WERI-Rb-1 (cell line): ENCODE results near the gene XRCC1.

Experiments used
- DNase-seq: peaks from one replicate; pipeline ENCODE4 v3.0.0-alpha.2; 2020
- H3K27ac ChIP-seq: fragments of 250-450 bp; sonication (Bioruptor Pico); 2 replicates; pipeline ENCODE4 v1.5.1; 2020; ENCODE audit warnings: mild to moderate bottlenecking, moderate library complexity
- H3K27me3 ChIP-seq: fragments of 250-450 bp; sonication (Bioruptor Pico); 2 replicates; pipeline ENCODE4 v1.5.1; 2021; ENCODE audit warnings: mild to moderate bottlenecking, low read depth, moderate library complexity; ENCODE audit not compliant: insufficient read depth, severe bottlenecking
- H3K36me3 ChIP-seq: fragments of 250-450 bp; sonication (Bioruptor Pico); 2 replicates; pipeline ENCODE4 v1.5.1; 2020; ENCODE audit warnings: mild to moderate bottlenecking, moderate library complexity
- H3K4me3 ChIP-seq: 2 replicates; pipeline ENCODE4 v1.5.1; 2011; ENCODE audit warnings: low read depth, mild to moderate bottlenecking, control low read depth, low read length
- H3K9me3 ChIP-seq: fragments of 250-450 bp; sonication (Bioruptor Pico); 2 replicates; pipeline ENCODE4 v1.5.1; 2021; ENCODE audit warnings: mild to moderate bottlenecking, moderate library complexity; ENCODE audit not compliant: severe bottlenecking
- TF ChIP-seq, protein P1 (sequence below): IDR thresholded peaks from 2 replicates; pipeline ENCODE4 v1.5.1; 2011; ENCODE audit warnings: low read depth, mild to moderate bottlenecking, control low read depth, inconsistent platforms, low read length

XRCC1 gene

DNA sequence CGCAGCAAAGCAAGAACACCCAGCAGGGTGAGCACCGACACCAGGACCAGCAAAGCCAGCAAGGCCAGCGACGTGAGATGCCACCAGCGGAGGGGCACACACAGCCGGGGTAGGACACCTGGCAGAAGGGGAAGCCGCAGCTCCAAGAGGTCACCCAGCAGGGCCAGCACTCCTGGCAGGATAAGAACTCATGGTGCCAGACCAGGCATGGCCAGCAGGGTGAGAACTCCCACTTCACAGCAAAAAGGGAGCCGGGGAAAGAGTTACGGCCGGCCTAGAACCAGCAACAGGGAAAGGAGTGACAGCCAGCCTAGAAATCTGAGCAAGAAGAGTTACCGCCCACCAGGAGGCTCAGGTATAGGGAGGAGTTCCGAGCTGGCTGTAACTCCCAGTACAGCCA is 37.0 kb upstream of the XRCC1 start:
- H3K27ac ChIP-seq: no peak overlapping the region
- no peaks in the 10 kb centered on the region for H3K27me3 ChIP-seq
- H3K36me3 ChIP-seq: peaks cover 42% of the 10 kb centered on the region
- no peaks in the 10 kb centered on the region for H3K9me3 ChIP-seq
- TF ChIP-seq, protein P1, sequence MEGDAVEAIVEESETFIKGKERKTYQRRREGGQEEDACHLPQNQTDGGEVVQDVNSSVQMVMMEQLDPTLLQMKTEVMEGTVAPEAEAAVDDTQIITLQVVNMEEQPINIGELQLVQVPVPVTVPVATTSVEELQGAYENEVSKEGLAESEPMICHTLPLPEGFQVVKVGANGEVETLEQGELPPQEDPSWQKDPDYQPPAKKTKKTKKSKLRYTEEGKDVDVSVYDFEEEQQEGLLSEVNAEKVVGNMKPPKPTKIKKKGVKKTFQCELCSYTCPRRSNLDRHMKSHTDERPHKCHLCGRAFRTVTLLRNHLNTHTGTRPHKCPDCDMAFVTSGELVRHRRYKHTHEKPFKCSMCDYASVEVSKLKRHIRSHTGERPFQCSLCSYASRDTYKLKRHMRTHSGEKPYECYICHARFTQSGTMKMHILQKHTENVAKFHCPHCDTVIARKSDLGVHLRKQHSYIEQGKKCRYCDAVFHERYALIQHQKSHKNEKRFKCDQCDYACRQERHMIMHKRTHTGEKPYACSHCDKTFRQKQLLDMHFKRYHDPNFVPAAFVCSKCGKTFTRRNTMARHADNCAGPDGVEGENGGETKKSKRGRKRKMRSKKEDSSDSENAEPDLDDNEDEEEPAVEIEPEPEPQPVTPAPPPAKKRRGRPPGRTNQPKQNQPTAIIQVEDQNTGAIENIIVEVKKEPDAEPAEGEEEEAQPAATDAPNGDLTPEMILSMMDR: no peak
- H3K4me3 ChIP-seq: no peak overlapping the region
- no peak for DNase-seq

DNA sequence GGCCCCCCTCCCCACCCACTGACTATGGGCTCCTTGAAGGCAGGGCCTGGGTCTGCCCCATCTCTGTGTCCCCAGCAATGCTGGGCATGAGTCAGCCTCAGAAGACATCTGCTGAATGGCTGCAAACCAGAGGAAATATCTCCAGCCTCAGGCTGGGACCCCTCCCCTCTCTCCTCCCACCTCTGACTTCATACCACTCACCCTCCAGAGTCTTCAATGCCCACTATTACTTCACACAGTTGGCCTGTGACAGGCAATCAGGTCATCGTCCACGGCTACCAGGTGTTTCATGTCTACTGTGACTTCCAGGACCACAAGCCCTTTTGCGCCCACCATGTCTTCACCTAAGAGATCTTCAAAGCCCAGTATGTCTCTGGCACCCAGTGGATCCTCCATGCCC is 36.5 kb upstream of the XRCC1 start, which contains the start of gene SRRM5:
TSS of gene SRRM5 (plus strand) at position 301 of the 400 bp plus-strand sequence. CDS start at position 335, 34 bp downstream.
- Histone ChIP-seq H3K4me3 (no peak within 1 kb of the TSS), H3K27me3 (no peaks in the 10 kb centered on the region), H3K9me3 (no peaks in the 10 kb centered on the region), H3K36me3 (peaks cover 47% of the 10 kb centered on the region), H3K27ac (no peak within 1 kb of the TSS)
- DNase-seq: no peak
- TF ChIP-seq, protein P1: no peak

DNA sequence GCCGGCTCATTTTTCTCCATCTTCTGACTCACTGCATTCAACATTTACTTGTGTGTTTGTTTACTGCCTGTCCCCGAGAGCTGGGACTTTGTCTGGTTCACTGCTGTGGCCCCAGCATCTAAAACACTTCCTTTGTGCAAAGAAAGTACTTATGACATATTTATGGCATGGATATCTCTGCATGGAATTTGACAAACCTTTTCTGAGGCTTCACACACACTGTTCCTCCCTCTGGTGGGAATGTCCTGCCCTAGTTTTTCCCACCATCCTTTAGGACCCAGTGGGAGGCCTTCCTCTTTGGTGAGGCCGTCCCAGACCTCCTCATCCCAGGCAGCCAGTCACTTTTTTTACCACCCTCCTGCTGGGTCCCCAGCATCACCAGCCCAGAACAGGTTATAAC is 35.2 kb upstream of the XRCC1 start:
- Histone ChIP-seq H3K36me3 (peaks cover 53% of the 10 kb centered on the region), H3K27ac (no peak overlapping the region)

DNA sequence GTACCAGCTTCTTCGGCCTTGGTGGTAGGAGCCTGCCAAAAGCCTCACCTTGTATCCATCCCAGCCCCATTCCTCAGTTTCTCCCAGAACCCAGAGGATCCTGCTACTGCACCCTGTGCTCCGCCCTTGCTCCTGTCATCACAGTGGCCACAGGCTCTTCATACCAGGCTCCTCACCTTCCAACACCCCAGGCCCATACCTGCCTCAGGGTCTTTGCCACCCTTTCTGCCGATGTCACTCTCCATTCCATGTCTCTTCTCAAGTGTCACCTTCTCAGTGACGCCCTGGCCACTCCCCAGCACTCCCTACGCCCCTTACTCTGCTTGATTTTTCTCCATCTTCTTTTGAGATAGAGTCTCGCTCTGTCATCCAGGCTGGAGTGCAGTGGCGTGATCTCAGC is 34.5 kb upstream of the XRCC1 start:
- Histone ChIP-seq H3K9me3 (no peaks in the 10 kb centered on the region), H3K4me3 (no peak overlapping the region), H3K27me3 (no peaks in the 10 kb centered on the region), H3K27ac (no peak overlapping the region), H3K36me3 (peaks cover 53% of the 10 kb centered on the region)
- no peak for DNase-seq
- TF ChIP-seq, protein P1: no peak

More for the DNA sequence above, 35.2 kb upstream of the XRCC1 start:
- no peaks in the 10 kb centered on the region for H3K27me3 ChIP-seq
- H3K9me3 ChIP-seq: no peaks in the 10 kb centered on the region
- TF ChIP-seq, protein P1: no peak
- no peak for DNase-seq
- H3K4me3 ChIP-seq: no peak overlapping the region

DNA sequence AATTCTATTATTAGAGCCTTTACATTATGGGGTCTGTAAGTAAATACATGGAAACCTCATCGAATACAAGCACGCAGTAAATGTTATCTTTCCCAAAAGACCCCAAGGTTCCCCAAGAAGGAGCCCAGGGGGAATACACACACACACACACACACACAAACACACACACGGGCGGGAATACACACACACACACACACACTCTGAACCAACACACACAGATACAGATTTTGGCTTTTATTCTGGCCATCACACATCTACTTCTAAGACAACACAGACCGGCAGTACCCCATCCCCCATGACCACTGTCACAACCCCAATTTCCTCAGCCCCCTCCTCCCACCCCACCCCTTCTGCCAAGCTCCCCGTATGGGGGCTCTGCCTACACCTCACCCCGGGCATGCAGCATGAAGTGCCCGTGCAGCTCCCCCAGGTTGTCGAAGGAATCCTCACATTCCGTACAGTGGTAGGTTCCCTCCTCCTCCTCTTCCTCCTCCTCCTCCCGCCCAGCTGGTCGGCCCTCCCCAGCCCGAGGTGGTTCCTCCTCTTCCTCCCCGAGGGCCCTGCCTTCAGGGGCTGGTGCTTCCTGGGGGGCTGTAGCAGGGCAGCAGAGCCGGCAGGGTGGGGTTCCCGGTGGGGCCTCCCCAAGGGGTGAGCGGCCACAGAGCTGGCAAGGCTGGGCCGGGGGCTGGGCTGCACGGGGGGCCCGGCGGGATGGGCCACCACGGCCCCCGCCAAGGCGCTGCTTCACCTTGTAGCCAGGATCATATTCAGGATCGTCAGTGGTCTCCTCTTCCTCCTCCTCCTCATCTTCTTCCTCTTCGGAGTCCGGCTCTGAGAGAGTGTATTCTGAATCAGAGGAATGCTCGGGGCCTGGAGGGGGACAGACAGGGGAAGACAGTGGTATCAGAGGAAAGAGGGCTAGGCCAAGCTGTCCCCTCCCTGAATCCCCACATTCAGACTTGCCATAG is 32.2 kb upstream of the XRCC1 start:
- no peak overlapping the region for H3K27ac ChIP-seq
- no peak for DNase-seq
- H3K4me3 ChIP-seq: no peak overlapping the region
- H3K36me3 ChIP-seq: peaks cover 41% of the 10 kb centered on the region
- no peaks in the 10 kb centered on the region for H3K27me3 ChIP-seq
- no peaks in the 10 kb centered on the region for H3K9me3 ChIP-seq
- TF ChIP-seq, protein P1: no peak
